HG03460 (cell line): Measurements from ENCODE around the gene DTWD1.
"Not testable (repeated sequence)": the region's sequence is repeated elsewhere in the genome, so short reads cannot be mapped to it uniquely, and the experiment has no call there.

Source experiments
- ATAC-seq: cut with Tn5 transposase; IDR thresholded peaks from one replicate; pipeline ENCODE4 v1.9.1; 2021; ENCODE audit not compliant: unreplicated experiment

Gene DTWD1, protein sequence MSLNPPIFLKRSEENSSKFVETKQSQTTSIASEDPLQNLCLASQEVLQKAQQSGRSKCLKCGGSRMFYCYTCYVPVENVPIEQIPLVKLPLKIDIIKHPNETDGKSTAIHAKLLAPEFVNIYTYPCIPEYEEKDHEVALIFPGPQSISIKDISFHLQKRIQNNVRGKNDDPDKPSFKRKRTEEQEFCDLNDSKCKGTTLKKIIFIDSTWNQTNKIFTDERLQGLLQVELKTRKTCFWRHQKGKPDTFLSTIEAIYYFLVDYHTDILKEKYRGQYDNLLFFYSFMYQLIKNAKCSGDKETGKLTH

GRCh38 chr15:49620658-49621368 is at the start of gene DTWD1, which contains the start of gene FAM227B:
Gene DTWD1 (plus strand): TSS chr15:49621048. CDS start chr15:49625168, 4,120 bp downstream.
Gene FAM227B (minus strand): TSS chr15:49620818. CDS start chr15:49615171, 5,647 bp downstream.
- ATAC-seq, result peak; percentile 99

DNA sequence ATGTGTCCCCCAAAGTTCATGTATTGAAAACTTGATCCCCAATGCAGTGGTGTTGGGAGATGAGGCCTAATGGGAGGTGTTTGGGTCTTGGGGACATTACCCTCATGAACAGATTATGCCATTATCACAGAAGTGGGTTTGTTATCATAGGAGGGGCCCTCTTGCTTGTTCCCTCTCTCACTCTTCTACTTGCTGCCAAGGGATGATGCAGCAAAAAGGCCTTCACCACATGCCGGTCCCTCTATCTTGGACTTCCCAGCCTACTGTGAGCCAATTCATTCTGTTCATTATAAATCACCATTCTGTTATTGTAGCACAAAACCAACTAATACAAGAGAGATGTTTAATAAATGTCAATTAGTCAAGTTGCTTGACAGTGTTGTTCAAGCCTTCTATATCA is 47.4 kb upstream of the DTWD1 start:
- no peak for ATAC-seq

- peak; percentile 76 for ATAC-seq
Observed at GRCh38 chr15:49589030-49589429, 31.8 kb upstream of the DTWD1 start.

DNA sequence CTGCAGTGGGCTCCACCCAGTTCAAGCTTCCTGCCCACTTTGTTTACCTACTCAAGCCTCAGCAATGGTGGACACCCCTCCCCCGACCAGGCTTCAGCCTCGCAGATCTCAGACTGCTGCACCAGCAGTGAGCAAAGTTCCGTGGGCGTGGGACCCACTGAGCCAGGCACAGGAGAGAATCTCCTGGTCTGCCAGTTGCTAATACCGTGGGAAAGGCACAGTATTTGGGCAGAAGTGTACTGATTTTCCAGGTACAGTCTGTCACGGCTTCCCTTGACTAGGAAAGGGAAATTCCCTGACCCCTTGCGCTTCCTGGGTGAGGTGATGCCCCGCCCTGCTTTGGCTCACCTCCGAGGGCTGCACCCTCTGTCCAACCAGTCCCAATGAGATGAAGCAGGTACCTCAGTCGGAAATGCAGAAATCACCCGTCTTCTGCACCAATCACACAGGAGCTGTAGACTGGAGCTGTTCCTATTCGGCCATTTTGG is 28.0 kb upstream of the DTWD1 start:
- ATAC-seq, result not testable (repeated sequence)

- no peak for ATAC-seq
Observed at GRCh38 chr15:49604625-49605409, 16.0 kb upstream of the DTWD1 start.

DNA sequence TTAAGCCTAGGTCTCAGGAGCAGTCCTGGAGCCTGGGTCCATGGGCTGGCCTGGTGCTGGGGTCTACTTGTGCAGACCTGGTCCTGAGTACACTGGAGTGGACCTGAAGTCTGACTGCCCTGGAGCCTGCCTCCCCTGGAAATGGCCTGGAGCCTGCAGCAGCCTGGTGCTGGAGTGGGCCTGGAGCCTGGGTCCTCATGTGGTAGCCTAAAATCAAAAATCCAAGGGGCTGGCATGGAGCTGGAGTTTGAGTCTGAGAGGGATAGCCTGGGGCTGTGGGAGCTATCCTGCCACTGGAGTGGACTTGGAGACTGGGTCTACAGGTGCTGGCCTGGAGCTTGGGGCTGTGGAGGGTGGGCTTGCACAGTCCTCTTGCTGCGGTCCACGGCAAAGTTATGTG is 15.3 kb upstream of the DTWD1 start:
- no peak for ATAC-seq

DNA sequence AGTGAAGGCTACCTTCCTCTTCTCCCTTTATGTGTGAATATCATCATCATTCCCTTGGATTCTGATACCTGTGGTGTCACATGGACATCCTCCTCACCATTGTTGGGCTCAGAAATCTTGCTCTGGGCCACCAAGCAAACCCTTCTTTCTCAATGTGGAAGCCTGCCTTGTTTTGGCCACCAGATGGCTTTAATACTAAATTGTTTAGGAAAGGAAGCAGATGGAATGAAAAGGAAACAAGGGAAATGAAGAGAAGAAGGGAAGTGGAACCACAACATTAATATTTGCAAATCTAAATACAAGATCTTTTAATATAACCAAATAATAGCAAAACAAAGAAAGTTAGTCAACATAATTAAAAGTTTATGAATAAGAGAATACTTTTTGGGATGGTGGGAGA is 14.3 kb upstream of the DTWD1 start:
- no peak for ATAC-seq

DNA sequence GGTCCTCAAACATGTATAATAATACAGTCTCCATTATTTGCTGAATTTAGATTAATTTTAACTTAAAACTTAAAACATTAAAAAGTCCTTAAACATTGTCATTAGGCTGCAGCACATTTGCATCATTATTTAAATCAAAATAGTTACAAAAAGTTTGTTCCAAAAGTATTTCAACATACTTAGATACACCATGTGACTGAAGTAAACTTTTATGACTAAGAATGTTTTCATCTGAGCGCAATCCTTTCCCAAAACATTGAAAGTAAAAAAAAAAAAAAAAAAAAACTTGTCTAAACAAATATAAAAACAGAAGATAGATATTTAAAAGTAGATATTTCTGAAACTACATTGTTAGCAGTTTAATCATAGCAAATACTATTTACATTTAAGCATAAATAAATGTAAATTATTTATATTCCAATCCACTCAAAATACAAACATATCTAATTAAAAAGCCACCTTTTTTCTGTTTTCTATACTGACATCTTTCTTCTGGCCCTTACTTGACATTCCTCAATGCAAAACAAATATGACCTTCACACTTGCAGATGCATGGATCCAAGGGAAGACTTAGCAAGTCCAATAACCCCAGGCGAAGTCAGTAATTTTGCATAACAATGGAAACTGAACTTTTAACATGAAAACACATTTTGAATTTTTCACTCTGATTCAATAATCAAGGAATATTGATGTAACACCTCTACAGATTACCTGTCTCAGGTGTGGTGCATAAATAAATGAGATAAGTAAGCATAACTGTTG is 10.5 kb upstream of the DTWD1 start:
- ATAC-seq, result no peak

- ATAC-seq, result not testable (repeated sequence)
Observed at GRCh38 chr15:49612240-49612639, 8.6 kb upstream of the DTWD1 start.

DNA sequence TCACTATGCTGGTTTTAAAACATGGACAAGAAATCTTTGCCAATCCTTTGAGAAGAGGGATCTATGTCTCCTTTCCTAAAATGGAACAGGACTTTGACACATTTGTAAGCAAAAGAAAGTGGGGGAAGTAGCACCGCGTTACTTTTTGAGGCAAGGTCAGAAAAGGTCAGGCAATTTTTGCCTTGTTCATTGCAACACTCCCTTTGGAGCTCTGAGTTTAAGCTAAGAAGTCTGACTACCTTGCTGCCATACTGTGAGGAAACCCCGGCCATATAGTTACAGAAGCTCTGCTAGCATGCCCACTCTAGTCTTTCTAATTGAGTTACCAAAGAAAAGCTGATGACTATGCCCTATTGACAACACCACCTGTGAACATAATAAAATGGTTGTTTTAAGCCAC is 1.6 kb upstream of the DTWD1 start:
- no peak for ATAC-seq

- no peak for ATAC-seq
Observed at GRCh38 chr15:49620199-49620598, 649 bp upstream of the DTWD1 start.

GRCh38 chr15:49621401-49621811 is 558 bp downstream of the DTWD1 start:
- ATAC-seq, result no peak

GRCh38 chr15:49621887-49622286 is 1.0 kb downstream of the DTWD1 start:
- no peak for ATAC-seq

- no peak for ATAC-seq
Observed at GRCh38 chr15:49622561-49622960, 1.7 kb downstream of the DTWD1 start.

DNA sequence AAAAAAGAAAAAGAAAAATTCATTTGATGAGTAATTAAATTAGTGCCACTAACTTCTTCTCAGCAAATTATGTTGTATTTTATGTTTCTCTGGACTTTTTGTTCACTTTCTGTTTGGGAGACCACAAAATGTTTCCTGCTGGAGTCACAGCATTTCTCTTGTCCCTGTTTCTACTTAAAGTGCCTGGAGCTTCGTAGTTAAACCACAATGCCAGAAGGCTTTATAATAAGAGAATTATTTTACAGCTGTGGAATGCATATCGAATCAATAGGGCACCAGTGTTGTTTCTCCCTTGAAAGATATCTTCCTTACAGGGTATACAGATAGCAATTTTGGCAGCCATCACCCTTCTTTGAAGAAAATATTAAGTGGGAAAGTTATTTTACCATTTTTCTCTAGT is 3.2 kb downstream of the DTWD1 start:
- ATAC-seq, result no peak

DNA sequence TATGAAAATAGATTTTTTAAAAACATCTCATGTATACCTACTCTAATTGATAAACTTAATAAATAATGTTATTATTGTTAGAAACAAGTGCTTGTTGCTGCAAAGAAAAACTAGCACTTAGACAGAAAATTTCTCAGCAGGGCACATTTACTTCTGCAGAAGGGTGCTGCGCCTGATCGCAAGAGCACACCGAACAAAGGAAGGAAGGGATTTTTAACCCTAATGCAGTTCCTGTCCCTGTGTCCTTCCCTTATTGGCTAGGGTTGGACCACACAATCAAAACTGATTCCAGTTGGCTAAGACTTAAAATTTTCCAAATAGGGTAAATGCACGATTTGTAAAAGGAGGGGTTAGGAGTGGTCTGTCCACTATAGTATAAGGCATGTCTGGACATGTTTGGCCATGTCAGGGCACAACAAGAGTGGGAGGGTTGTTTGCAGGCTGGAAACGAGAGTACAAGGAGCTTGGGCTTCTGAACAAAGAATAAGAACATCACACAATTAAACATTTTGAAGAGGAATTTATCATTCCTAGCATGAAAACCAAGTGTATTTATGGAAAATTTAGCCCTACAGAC is 4.7 kb downstream of the DTWD1 start:
- no peak for ATAC-seq

- no peak for ATAC-seq
Observed at GRCh38 chr15:49627407-49627877, 6.6 kb downstream of the DTWD1 start.

DNA sequence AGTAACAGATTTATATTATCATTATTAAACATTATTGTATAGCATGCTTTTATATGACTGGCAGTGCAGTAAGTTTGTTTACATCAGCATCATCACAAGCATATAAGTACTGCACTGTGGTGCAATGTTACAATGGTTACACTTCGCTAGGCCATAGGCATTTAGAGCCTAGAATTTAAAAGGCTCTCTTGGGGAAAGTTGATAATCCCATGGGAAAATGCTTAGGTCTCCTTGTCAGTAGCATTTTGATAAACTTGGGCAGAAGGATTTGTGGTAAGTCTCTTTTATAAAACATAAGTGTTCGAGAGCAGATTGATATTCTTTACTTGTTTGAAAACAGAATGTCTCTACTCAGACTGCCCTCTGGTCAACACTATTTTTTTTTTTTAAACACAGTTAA is 7.5 kb downstream of the DTWD1 start:
- ATAC-seq, result no peak

DNA sequence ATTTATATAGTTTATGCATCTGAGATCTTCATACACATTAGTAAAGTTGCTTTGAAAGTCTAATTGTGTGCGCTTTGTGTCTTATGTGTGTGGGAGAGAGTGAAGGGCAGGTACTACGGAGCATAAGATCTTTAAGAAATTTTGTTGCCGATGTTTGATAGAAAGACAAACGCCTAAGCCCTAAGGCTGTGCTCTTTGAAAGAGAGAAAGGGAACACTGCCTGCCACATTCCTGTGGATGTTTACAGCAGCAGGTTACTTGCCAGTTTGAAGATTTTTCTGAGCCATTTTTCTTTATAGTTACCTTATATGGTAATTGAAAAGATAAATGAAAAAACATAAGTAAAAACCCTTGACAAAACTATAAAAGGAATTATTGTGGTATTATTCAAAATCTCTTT is 17.0 kb downstream of the DTWD1 start:
- no peak for ATAC-seq

DNA sequence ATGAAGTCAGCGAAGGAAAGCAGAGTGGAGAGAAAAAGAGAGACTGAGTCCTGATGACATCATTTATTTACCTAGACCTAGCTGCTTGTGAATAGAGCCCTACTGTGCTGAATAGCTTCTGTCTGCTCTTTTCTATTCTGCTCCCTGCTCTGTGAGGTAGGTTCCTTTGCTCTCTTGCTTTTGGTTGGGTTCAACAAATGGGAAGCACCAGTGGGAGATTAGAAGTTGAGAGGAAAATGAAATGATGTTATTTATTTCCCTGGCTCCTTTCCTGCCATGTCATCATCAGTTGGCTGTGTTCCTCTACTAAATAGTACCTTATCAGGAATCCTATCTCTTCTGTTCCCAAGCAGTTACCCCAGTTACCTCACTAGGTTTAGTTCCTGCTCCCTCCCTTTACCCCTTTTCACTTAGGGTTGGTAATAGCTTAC is 23.5 kb downstream of the DTWD1 start:
- ATAC-seq, result no peak
